GM12873 (cell line): ENCODE results near the gene ZNF619.

ENCODE experiments used
- TF ChIP-seq, protein P1 (sequence below): IDR thresholded peaks from 2 replicates; pipeline ENCODE4 v1.5.1; 2012; ENCODE audit warnings: low read depth, mild to moderate bottlenecking, moderate library complexity, low read length, control low read depth; ENCODE audit not compliant: insufficient read depth; ENCODE audit errors: missing control alignments

Gene ZNF619

DNA sequence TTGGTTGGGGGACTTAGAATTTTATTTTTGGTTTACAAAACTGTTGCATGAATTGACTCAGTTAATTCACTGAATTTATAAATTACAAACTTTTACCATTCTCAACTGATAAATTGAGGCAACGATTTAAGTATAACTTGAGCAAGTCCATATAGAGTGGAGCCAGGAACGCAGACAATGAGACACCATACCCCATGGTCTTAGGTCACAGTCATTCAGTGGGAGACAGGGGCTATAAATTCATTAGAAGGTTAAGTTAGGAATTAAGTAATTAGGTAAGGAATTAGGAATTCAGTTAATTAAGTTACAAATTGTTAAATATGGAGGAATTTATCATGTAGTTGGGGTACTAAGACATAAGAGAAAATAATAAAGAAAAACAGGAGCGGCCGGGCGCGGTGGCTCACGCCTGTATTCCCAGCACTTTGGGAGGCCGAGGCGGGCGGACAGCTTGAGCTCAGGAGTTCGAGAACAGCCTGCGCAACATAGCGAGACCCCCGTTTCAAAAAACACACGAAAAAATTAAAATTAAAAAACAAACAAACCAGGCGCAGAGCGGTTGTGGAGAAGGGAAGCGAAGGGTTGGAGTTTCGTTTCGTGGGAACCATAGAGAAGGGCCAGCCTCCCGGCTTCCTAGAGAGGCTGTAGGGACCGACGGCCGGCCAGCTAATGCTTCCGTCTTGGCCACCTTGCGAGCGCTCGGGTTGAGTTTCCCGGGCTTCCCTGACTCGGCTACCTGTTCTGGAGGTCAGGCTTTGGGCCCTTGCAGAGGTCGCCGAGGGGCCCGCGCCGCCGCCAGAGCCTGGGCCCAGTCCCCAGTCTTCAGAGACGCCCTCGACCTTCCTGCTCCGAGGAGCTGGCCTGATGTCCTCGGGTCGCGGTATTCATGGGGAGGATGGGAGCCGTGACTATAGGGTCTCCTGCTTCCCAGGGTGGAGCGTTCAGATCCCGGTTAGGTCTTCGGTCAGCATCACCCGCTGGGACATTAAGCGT lies at the start of gene ZNF619:
TSS of gene ZNF619 (plus strand) at position 645 of the 993 bp plus-strand sequence. CDS start 858 bp downstream, outside the sequence.
- TF ChIP-seq, protein P1, sequence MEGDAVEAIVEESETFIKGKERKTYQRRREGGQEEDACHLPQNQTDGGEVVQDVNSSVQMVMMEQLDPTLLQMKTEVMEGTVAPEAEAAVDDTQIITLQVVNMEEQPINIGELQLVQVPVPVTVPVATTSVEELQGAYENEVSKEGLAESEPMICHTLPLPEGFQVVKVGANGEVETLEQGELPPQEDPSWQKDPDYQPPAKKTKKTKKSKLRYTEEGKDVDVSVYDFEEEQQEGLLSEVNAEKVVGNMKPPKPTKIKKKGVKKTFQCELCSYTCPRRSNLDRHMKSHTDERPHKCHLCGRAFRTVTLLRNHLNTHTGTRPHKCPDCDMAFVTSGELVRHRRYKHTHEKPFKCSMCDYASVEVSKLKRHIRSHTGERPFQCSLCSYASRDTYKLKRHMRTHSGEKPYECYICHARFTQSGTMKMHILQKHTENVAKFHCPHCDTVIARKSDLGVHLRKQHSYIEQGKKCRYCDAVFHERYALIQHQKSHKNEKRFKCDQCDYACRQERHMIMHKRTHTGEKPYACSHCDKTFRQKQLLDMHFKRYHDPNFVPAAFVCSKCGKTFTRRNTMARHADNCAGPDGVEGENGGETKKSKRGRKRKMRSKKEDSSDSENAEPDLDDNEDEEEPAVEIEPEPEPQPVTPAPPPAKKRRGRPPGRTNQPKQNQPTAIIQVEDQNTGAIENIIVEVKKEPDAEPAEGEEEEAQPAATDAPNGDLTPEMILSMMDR: no peak

DNA sequence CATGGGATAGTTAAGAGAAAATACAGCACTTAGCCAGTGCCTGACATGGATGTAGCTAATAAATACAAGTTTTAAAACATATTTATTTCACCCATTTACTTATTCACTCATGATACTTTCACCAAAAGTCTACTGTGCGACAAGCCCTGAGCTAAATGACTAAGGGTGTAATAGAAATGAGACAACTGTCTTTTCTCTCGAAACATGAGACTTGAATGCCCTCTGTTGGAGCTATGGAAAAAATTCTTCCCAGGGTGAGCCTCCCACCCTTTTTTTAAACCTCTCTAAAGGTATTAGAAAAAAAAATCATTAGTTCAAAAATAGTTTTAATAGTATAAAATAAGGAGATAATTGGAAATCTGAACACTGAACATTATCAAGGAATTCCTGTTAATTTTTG lies 44.1 kb upstream of the ZNF619 start:
- TF ChIP-seq, protein P1: no peak

DNA sequence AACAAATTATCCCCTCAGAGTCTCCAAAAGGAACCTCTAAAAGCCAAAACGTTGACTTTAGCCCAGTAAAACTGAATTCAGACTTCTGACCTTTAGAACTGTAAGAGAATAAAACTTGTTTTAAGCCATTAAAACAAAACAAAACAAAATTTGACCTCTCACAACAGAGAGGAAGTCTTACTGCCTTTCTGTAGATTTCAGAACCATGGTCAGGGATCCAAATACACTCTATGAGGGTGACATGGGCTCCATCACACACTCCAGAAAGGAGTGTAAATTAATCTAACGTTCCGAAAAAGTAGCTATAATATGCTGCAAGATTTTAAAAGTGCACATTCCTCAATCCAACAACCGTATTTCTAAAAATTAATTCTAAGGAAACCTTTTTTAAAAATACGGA lies 39.0 kb upstream of the ZNF619 start:
- TF ChIP-seq, protein P1: no peak

DNA sequence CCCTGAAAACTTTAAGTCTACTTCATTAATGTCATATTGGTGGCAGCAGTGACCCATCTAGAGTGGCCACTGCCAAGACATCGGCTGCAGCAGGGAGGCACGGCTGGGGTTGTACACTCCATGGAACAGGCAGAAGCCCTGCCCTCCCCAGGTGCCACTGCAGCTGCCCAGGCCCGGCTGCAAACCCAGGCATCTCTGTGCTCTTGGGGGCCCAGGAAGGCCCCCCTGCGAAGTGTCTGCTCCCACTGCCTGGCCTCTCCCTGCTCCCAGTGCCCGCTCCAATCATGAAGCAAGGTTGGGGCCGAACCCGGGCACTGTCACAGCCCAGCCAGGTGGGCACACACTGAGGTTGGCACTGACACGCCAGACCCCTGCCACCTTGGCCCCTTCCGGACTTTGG lies 31.9 kb upstream of the ZNF619 start:
- TF ChIP-seq, protein P1: no peak

DNA sequence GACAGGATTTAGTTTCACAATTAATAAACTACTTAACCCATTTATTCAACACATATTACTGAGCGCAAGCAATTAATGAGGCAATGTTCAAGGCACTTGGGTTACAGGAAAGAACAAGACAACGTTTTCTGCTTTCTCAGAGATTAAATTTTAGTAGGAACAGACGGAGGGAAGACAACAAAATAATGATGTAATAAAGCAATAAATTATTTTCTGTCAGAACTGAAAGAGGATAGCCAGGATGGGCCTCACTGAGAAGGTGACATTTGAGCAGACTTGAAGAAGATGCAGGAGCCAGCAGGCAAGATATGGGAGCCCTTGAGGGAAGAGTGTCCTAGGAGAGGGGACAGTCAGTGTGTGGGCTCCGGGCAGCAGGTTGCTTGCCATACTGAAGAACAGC lies 31.0 kb upstream of the ZNF619 start:
- TF ChIP-seq, protein P1: no peak

DNA sequence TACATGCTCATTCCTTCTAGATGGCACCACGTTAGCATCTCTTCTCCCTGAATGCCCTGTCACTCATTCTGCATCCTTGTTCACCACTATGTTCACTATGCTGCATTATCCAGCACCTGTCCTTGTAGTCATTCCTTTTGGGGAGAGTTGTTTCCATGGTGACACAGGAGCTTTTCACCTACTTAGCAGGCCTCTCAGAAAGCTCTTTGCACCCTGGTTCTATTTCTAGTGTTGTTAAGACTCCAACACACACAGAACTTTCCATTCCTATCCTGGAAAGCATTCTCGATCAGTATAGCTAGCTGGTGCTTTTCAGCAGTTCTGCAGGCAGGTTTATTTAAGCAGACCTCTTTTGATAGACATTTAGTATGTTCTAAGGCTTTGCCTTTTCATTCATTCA lies 26.5 kb upstream of the ZNF619 start:
- TF ChIP-seq, protein P1: no peak

DNA sequence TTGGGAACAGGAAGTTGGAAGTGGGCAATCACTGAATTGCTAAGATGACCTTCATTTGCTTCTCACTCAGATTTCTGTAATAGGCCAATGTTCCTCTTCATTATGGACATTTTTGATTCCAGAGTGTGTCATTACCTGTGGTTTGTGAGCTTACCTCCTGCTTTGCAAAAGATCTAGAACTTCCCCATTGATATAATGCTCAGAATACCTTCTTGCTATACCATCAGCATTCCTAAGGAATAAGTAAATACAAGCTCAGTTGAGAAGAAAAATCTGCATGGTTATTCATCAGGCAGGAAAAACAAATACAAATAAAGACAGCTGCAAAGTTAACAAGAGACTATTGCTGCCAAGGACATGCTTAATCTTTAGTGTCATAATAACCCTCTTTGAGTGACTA lies 25.4 kb upstream of the ZNF619 start:
- TF ChIP-seq, protein P1: no peak
